Measurements from ENCODE around the gene PNPLA7.
"Not testable (repeated sequence)": the region's sequence is repeated elsewhere in the genome, so short reads cannot be mapped to it uniquely, and the experiment has no call there.

PNPLA7 gene

DNA sequence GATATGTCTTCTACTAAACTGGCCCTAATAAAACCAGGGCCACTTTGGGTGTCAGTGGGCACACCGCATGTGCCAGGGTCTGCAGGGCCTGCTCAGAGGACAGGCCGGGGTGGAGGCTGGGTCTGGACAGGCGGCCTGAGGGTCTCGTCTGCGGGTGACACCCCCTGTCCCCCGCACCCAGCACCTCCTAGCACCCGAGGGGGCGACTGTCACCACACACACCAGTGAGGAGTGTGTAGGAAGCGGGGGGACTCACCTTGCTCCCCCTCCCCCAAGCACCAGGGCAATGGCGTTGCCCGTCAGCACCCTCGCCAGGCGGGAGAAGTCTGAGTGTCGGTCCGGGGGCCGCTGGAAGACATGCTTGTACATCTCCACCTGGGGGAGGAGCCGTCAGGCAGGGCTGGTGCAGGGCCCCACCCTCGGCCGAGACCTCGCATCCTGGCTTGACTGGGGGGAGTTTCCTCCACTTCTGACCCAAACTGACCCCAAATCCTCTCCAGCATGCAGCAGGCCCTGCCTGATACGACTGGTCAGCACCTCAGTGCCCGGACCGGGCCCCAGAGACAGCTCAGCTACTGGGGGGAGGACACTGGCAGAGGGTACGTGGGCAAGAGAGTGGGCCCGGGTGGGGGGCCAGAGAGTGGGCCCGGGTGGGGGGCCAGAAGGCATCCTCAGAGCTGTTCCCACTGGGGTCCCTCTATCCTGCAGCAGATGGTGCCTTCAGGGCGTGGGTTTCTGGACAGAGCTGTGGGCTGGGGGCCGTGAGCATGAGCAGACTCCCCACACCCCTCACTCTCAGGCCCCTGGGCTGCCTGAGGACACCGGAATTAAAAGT is 72.2 kb downstream of the PNPLA7 start:
- DNase-seq = no peak

DNA sequence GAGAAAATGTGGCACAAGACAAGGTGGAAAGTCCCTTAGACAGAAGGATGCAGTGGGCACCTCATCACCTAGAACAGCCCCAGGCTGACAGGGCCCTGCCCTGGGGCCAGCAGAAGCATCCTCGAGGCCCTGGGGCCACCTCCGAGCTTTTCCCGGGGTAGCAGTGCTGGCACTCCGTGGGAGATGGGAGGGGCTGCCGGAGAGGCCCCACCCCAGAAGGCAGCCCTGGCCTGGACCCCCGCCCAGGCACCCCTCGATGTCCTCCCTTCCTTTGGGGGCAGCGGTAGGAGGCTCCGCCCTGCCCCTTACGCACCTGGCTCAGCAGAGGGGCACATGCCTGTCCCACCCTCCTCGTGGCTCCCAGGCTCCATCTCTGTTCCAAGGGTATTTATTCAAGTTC is 73.3 kb downstream of the PNPLA7 start:
- DNase-seq = no peak

DNA sequence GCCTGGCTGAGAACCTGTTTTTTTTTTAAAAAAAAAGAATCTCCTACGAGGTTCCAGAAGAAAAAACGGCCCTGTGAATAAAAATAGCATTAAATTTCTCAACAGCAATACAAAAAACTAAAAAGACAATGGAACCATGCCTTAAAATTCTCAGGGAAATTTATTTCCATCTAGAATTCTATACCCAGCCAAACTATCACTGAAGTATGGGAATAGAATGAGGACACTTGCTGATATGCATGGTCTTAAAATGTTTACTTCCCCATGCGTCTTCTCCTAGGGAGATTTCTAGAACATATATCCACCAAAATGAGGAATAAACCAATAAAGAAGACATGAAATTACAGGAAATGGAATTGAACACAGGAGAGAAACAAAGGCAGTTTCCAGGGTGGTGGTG is 74.5 kb downstream of the PNPLA7 start:
- DNase-seq = no peak

DNA sequence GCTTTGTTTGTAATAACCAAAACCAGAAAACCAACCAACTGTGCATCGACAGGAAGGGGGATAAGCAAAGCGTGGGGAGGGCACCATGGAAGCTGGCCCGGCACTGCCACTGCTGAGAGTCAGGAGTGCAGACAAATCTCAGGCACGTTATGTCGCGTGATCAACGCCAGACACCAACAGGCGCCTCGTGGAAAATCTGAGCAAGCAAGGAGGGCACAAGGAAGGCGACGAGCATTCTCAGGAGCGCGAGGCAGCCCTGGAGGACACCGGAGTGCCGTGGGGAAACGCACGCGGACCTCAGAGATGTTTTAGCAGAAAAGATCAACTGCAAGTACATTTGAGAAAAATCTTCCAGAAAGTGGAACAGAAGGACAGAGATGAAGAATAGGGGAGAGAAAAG is 75.9 kb downstream of the PNPLA7 start:
- no peak for DNase-seq

DNA sequence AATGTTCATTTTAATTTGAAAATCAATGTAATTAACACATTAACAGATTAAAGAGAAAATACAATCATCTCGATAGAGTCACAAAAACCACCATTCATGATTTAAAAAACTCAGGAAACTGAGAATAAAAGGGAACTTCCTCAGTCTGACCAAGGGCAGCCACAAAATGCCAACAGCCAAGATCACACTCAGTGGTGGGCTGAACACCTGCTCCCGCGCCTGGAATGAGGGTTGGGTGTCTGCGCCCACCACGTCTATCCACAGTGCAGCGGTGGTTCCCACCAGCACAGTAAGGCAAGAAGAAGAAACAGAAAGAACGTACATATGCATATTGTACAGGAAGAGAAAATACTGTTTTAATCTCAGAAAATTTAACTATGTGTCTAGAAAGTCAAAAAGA is 79.4 kb downstream of the PNPLA7 start:
- no peak for DNase-seq

DNA sequence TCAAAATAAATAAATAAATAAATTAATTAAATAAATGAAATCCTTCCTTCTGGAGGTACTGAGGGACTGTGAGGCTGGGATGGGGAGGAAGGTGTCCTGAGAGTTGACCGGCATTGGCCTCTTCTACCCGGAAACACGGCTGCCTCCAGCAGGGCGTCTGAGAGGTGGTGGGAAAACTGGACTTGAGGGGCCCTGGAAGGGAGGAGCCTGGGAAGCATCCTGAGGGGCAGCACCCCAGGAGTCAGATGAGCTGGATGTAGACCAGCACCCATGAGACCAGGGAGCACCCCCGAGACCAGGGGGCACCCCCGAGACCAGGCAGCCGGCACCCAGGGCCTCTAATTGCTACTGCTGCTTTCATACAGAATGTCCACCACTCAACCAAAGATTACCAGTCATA is 82.3 kb downstream of the PNPLA7 start:
- no peak for DNase-seq

DNA sequence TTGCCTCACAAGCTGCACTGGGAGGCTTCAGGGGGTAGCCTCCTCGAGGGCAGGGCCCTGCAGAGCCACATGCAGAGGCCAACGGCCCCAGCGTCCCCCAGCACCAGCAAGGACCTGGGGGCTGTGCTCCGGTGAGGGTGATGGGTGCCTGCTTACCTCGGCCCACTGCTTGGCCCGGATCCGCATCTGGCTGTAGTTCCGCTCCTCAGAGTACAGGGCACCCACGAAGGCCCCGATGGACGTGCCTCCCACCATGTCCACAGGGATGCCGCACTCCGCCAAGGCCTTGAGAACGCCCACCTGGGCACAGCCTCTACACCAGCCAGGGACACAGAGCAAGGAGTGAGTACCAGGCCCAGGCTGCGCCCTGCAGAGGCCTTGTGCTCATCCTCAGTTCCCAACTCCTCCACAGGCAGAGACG is 83.0 kb downstream of the PNPLA7 start:
- DNase-seq = no peak

DNA sequence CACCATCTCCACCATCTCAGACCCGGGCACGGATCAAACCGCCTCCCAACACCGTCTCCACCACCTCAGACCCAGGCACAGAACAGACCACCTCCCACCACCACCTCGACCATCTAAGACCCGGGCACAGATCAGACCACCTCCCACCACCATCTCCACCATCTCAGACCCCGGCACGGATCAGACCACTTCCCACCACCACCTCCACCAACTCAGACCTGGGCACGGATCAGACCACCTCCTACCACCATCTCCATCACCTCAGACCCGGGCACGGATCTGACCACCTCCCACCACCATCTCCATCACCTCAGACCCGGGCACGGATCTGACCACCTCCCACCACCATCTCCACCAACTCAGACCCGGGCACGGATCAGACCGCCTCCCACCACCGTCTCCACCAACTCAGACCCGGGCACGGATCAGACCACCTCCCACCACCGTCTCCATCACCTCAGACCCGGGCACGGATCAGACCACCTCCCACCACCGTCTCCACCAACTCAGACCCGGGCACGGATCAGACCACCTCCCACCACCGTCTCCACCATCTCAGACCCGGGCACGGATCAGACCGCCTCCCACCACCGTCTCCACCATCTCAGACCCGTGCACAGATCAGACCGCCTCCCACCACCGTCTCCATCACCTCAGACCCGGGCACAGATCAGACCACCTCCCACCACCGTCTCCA is 83.7 kb downstream of the PNPLA7 start:
- not testable (repeated sequence) for DNase-seq

DNA sequence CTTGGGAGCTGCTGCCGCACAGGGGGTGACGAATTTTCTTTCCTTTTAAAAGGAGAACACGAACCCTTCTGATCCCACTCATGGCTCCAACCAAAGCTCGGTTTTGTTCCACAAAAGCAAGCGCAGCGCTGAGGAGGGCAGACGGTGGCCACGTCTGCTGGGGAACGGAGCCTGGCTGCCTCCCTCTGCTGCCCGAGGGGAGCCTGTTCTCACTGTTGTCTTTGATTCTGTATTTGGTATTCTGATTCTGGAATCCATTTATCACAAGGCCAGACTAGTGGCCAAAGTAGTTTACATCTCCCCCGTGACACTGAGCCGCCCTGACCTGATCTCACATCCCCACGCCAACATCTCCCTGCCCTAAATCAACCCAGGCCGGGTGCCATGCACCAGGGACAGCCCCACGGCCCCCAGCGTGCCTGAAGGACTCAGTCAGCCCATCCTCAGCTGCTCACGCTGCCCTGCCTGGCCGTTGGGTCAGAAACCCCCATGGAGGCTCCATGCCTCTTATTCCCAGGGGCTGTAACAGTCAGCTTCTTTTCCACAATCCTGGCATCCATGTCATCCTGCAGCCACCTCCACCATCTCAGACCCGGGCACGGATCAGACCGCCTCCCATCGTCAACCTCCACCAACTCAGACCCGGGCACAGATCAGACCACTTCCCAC is 84.3 kb downstream of the PNPLA7 start:
- no peak for DNase-seq

DNA sequence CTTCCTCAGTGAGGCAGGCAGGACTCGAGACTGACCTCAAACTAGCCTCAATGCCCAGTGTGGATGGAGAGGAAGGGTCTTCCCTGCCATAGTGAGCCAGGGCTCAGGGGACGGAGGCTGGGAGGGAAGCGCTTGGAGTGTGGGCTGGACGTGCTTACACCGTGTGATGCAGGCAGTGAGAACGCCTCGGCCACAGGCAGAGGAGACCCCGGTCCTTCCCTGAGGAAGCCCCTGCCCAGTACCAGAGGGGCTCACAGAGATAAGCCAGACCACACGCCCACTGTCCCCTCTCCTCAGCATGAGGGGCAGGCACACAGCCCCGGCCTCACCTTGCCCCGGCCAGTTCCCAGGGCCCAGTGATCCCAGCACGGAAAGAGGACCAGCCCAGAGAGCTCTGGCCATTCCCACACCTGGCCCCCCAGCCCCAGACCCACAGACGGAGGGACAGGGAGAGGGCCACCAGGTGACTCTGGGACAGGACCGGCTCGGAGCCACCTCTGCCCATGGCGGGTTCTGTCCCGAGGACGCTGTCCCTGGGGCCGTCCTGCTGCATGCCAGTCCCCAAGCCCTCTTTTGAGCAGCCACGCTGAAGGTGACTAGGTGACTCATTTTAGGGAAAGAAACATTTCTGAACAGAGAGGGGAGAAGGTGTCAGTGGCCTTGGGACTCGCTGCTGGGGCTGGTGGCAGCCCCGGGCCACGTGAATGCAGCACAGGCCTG is 85.0 kb downstream of the PNPLA7 start:
- DNase-seq = no peak

DNA sequence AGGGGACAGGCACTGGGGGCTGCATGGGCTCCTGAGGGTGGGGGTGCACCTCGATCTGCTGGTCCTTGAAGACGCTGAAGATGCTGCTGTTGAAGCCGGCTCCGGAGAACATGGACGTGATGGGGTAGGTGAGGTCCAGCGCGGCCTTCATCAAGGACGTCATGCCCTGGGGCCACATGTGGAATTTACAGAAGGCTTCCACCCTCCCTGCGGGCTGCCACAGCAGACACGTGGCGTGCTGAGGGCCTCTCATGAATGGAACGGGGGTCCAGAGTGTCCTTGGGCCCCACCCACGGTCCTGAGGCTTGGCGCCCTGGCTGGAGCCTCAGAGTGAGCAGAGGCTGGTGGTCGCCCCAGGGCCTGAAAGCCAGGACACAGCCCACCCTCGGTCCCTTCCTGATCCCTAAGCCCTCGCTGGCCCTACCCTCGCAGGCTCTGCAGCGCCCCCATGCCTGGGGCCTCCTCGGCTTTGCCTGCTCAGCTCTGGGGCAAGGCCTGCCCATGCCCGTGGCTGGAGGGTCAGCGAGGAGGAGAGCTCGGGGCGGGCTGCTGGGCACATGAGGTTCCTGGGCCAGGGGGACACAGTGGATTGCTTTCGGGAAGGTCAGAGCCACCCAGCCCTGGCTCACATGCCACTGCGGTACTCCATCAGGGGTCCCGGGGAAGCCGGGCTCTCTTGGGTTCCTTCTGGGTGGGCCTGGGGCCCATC is 85.8 kb downstream of the PNPLA7 start:
- DNase-seq = no peak

DNA sequence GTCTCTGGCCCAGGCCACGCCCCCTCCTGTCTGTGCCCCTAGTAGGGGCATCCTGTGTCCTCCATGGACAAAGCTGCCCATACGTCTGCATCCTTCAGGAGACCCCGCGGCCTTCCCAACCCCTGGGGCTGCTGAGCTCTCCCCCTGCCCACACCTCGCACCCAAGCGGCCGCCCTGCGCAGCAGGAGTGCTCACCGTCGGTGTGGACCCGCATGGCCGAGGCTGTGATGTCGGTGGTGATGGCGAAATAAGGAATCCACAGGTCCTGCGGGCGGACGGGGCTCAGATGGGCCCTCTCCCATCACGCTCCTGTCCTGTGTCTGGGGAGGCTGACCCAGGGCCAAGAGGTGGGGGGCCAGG is 86.3 kb downstream of the PNPLA7 start:
- no peak for DNase-seq

DNA sequence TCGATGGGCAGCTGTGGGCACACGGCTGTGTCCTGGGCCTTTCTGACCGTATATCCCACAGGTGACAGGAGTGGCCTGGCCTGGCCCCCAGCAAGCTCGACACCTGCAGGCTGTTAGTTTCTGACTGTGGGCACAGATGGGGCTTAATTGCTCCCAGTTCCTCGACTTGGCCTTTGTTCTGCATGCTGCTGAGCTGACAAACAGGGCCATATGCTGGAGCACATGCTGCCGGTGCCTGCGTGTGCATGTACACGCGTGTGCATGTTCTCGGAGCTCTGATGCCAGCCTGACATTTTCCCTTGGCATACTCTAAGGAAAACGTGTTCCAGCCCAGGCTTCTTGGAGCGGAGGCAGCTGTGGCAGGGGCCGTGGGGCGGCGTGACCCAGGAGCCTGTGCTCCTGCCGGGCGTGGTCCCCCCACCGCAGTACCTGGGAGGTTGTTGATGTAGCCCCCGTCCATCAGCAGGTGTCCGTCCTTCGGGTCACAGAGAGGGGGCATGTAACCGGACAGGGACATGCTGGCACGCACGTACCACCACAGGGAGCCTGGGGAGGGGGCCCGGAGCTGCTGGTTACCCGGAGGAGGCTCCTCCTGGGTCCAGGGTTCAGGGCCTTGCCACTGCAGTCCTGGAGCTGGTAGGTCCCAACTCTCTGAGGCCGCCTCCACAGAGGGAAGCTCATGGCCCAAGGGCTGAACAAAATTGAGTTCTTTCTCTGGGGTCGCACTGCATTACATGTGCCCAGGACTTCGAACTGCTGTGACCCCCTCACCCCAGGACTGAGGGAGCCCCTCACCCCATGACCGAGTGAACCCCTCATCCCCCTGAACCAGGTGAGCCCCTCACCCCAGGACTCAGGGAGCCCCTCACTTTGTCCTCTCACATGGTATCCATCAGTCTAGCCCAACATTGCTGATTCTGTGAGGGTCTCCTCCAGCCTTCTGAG is 86.9 kb downstream of the PNPLA7 start:
- DNase-seq = no peak

DNA sequence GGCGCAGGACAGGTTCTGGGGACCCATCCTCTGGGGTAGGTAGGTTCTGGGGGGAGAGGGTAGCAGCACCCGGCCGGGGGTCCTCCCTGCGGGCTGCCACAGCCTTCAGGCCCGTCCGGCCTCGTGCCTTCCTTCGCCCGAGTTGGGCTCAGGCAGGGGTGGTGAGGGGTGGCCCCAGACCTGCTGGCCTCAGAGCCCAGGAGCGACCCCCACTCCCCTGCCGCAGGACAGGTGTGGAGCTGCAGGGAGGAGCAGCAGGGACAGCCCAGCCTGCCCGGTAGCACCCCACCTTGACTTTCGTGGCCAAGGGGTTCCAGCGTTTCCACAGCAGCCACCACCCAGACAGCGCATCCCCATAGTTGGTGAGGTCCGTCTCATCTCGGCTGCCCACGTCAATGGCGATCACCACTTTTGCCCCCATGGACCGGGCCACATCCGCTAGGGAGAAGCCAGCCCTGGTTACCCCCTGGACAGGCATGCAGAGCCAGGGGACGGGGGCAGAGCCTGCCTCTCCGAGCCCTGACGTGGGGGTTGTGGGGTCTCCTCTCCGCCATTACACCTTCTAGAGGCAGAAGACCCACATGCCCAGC is 87.7 kb downstream of the PNPLA7 start:
- DNase-seq = no peak

DNA sequence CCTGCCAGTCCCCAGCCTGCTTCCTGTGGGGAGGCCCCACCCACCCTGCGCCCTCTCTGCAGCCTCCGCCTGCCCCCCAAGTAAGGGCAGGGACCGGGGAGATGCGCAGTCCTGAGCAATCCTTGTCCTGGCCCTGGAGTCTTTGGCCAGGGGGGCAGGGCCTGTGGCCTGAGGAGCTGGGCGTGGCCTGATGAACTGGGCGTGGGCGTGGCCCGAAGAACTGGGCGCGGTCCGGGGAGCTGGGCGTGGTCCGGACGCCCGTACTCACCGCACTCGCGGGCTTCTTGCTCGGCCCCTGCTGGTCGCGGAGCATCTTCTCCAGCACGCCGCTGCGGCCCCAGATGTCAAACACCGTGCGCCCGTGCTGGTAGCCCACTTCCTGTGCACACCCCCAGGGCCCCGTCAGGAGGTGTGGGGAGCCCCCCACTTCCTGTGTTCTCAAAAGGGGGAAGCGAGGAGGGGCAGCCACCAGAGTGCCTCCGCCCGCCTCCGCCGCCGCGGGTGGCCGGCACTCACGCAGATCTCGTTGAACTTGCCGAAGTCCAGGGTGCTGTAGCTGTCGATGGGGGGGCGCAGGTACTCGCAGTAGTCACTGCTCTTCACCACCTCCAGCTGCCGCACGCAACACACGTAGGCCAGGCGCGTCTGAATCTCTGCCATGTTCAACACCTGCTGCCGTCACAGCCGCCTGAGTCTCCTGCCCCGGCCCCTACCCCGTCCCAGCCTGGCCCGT is 88.4 kb downstream of the PNPLA7 start:
- peak; percentile 79 for DNase-seq

DNA sequence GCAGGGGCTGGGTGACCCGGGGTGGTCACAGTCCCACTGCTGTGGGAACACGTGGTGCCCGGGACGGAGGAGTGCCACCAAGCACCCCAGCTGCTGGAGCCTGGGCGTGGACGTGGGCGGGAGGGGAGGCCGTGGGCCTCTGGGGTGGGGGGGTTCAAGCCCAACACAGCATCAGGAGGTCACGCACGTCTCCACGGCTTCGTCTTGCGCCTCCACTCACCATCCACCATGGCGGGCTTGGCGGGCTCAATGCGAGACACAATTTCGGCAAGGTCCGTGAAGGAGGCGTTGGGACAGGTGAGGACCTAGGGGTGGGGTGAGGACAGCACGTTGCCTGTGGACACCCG is 88.9 kb downstream of the PNPLA7 start:
- no peak for DNase-seq

DNA sequence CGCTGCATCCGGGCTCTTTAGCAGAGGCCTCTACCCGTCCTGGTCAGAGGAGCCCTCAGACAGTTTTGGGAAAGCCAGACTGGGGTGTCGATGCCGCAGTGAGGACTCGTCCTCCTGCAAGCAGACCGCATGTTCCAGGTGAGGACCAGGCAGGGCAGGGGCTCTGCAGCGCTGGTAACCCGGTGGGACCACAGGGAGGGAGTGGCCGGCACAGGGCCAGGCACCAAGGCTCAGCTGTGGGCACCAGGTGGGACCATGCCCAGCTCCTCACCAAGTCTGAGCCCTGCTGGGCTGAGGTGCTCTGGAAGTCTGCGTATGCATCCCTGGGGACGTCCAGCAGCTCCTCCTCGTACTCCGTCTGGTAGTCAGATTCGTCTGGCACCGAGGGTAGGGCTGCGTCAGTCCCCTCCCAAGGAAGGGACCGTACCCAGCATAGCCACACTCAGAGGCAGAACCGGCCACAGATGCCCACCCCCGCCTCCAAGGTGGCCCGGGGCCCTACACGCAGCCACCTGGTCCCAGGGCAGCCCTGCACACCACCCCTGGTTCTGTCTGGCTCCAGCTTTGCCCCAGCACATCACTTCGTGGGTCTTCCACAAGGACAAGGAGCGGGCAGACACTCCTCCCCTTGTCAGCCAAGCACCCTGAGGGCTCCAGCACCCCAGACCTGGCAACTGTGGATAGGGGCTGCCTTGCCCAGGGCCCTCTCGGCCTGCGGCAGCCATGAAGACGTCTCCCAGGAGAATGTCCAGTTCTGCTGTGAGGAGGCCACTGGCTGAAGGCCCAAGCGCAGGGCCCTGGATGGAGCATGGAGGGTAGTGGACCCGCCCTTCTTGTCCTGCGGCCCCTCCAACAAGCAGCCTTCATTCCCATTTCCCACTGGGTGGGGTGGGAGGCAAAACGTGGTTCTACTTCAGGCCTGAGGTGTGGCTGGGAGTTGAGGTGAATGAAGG is 89.6 kb downstream of the PNPLA7 start:
- no peak for DNase-seq

DNA sequence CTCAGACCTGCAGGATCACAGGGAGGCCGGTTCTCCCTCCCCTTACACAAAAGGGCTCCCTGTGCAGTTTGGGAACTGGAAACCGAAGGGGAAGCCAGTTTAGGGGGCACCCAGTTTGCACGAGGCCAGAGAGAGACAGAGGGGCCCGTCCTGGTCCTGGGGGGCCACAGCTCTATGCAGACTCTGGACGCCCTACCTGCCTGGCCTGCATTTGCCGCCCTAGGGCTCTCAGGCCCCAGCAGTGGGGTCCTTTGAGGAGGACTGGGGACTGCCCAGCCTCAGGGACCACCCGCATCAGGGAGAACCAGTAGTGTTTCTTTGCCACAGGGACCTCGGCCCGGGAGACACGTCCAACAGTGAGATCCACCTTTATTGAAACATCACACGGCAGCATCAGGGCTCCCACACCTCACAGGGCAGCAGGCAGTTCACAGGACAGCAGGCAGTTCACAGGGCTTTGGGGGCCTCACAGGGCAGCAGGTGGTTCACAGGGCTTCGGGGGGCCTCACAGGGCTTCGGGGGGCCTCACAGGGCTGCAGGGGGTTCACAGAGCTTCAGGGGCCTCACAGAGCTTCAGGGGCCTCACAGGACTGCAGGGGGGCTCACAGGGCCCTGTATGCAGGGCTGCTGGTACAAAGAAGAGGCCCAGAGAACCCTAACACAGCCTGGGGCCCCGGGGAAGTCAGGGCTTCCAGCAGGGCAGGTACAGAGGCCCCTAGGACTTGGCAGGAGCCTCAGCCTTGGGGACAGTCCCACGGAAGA is 90.4 kb downstream of the PNPLA7 start:
- no peak for DNase-seq
